GM19240 (cell line): ENCODE data around the gene HOXA7.

Experiments
- DNase-seq: peaks from one replicate; pipeline ENCODE4 v3.0.0; 2011; ENCODE audit warnings: low spot score; ENCODE audit not compliant: insufficient read length

The HOXA7 gene

GRCh38 chr7:27134392-27134791 is 22.1 kb downstream of the HOXA7 start:
- DNase-seq: no peak

GRCh38 chr7:27133409-27134231 is 22.9 kb downstream of the HOXA7 start:
- no peak for DNase-seq

- no peak for DNase-seq
Observed at GRCh38 chr7:27132978-27133377, 23.5 kb downstream of the HOXA7 start.

GRCh38 chr7:27132214-27132613 is 24.3 kb downstream of the HOXA7 start:
- DNase-seq: no peak

GRCh38 chr7:27131390-27131819 is 25.1 kb downstream of the HOXA7 start:
- no peak for DNase-seq

GRCh38 chr7:27130540-27131389 is 25.7 kb downstream of the HOXA7 start, which contains the start of gene HOXA4:
TSS of gene HOXA4 (minus strand) at chr7:27130757. CDS start at chr7:27130733, 24 bp downstream.
- DNase-seq: no peak

- DNase-seq: no peak
Observed at GRCh38 chr7:27129729-27130539, 26.5 kb downstream of the HOXA7 start.

- no peak for DNase-seq
Observed at GRCh38 chr7:27128776-27129728, 27.4 kb downstream of the HOXA7 start.

GRCh38 chr7:27128034-27128433 is 28.4 kb downstream of the HOXA7 start:
- no peak for DNase-seq

GRCh38 chr7:27126596-27127327 is 29.7 kb downstream of the HOXA7 start:
- no peak for DNase-seq

GRCh38 chr7:27125986-27126394 is 30.5 kb downstream of the HOXA7 start:
- DNase-seq: no peak

GRCh38 chr7:27124902-27125689 is 31.4 kb downstream of the HOXA7 start:
- no peak for DNase-seq

- DNase-seq: no peak
Observed at GRCh38 chr7:27124096-27124901, 32.2 kb downstream of the HOXA7 start.

- no peak for DNase-seq
Observed at GRCh38 chr7:27123477-27124053, 32.9 kb downstream of the HOXA7 start.

- no peak for DNase-seq
Observed at GRCh38 chr7:27123007-27123476, 33.4 kb downstream of the HOXA7 start.

GRCh38 chr7:27122077-27122910 is 34.2 kb downstream of the HOXA7 start:
- DNase-seq: no peak

- no peak for DNase-seq
Observed at GRCh38 chr7:27121684-27122076, 34.8 kb downstream of the HOXA7 start.
